Measurements from ENCODE around the gene SGCD. TPM values are rescaled to one million over a fixed set of nuclear protein-coding genes. Genes with fewer than 3 reads are reported as not detected.

Gene SGCD
- total RNA-seq, 5 donors from 2014 or later (not counting 1 experiment from before 2014, with no cell fraction given) = 0.13 to 2.4 (median 0.22) TPM

DNA sequence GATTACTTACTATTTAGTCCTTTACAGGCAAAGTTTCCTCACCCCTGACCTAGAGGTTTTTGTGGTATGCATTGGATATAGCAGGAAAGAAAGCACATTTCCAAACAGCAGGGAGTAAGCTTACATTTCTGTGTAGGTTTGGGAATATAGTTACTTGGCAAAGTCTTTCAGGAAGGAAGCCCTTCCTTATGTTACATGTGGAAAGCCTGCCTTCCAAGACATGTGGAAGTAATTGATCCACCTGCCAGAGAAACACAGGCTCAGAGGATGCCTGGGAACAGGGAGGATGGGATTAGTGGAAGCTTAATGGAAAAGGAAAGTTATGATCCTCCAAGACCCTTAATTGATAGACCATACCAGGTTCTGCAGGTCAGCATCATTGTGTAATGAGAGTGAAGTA lies 435.8 kb downstream of the SGCD start:
- POLR2A ChIA-PET = no interaction called here
- CTCF ChIA-PET = no interaction called here
- H3K9me3 ChIP-seq = no peaks in the 10 kb centered on the region
- no peak overlapping the region for H3K4me3 ChIP-seq (ENCODE audit: control insufficient read depth in 1 of 2, extremely low read depth in 1 of 2, low read length in 1 of 2)
- ATAC-seq (replicated peaks in 1 of 4) (no peak), DNase-seq (no peak)
- Mint-ChIP-seq H3K9me3 (no peaks in the 10 kb centered on the region), H3K27ac (no peak overlapping the region), H3K4me1 (no peaks in the 10 kb centered on the region), H3K36me3 (no peaks in the 10 kb centered on the region), H3K27me3 (peaks cover 16 to 17% of the 10 kb centered on the region in 2 donors), H3K4me3 (no peak overlapping the region)
- no peak overlapping the region for H3K27ac ChIP-seq (ENCODE audit: low read length)
- no peaks in the 10 kb centered on the region for H3K36me3 ChIP-seq (ENCODE audit: control insufficient read depth in 2 of 2, extremely low read depth in 1 of 2, insufficient read depth in 1 of 2, low read length in 1 of 2)
- H3K4me1 ChIP-seq (ENCODE audit: control insufficient read depth in 1 of 2, extremely low read depth in 1 of 2, insufficient read depth in 2 of 2, low read length in 2 of 2) = no peaks in the 10 kb centered on the region
- H3K27me3 ChIP-seq (replicated peaks in 1 of 2; ENCODE audit: control insufficient read depth in 2 of 2, extremely low read depth in 1 of 2, insufficient read depth in 2 of 2, low read length in 1 of 2) = no peaks in the 10 kb centered on the region

- CTCF ChIA-PET = no interaction called here
- DNase-seq (no peak), ATAC-seq (replicated peaks in 1 of 4) (no peak)
- Mint-ChIP-seq H3K4me1 (no peaks in the 10 kb centered on the region), H3K9me3 (no peaks in the 10 kb centered on the region), H3K36me3 (no peaks in the 10 kb centered on the region), H3K4me3 (no peak overlapping the region), H3K27ac (no peak overlapping the region), H3K27me3 (peaks cover 16 to 23% of the 10 kb centered on the region in 2 donors)
- Histone ChIP-seq H3K36me3 (ENCODE audit: control insufficient read depth in 2 of 2, extremely low read depth in 1 of 2, insufficient read depth in 1 of 2, low read length in 1 of 2) (no peaks in the 10 kb centered on the region), H3K27me3 (replicated peaks in 1 of 2; ENCODE audit: control insufficient read depth in 2 of 2, extremely low read depth in 1 of 2, insufficient read depth in 2 of 2, low read length in 1 of 2) (no peaks in the 10 kb centered on the region), H3K4me1 (ENCODE audit: control insufficient read depth in 1 of 2, extremely low read depth in 1 of 2, insufficient read depth in 2 of 2, low read length in 2 of 2) (no peaks in the 10 kb centered on the region), H3K9me3 (no peaks in the 10 kb centered on the region), H3K27ac (ENCODE audit: low read length) (no peak overlapping the region), H3K4me3 (ENCODE audit: control insufficient read depth in 1 of 2, extremely low read depth in 1 of 2, low read length in 1 of 2) (no peak overlapping the region)
- WGBS (ENCODE audit: insufficient coverage) = 80% methylated on average over 1 of the region's 6 CpGs
- POLR2A ChIA-PET = no interaction called here
These were observed 437.4 kb downstream of the SGCD start for GRCh38 chr5:156764176-156764971.

GRCh38 chr5:156774273-156774672 lies 447.3 kb downstream of the SGCD start:
- CTCF ChIA-PET = no interaction called here
- H3K27me3 Mint-ChIP-seq = peaks cover 7 to 11% of the 10 kb centered on the region in 2 donors

GRCh38 chr5:156778139-156778706 lies 451.3 kb downstream of the SGCD start:
- no peak overlapping the region for H3K4me3 ChIP-seq (ENCODE audit: control insufficient read depth in 1 of 2, extremely low read depth in 1 of 2, low read length in 1 of 2)
- no peaks in the 10 kb centered on the region for H3K36me3 ChIP-seq (ENCODE audit: control insufficient read depth in 2 of 2, extremely low read depth in 1 of 2, insufficient read depth in 1 of 2, low read length in 1 of 2)
- DNase-seq = no peak
- no peak overlapping the region for H3K27ac ChIP-seq (ENCODE audit: low read length)
- peaks cover 0 to 5% of the 10 kb centered on the region in 2 experiments for H3K27me3 ChIP-seq (replicated peaks in 1 of 2; ENCODE audit: control insufficient read depth in 2 of 2, extremely low read depth in 1 of 2, insufficient read depth in 2 of 2, low read length in 1 of 2)
- Mint-ChIP-seq H3K27me3 (peaks cover 11% of the 10 kb centered on the region in 2 donors), H3K36me3 (no peaks in the 10 kb centered on the region), H3K27ac (no peak overlapping the region), H3K4me3 (no peak overlapping the region), H3K4me1 (peaks cover 0 to 2% (median 0%) of the 10 kb centered on the region in 3 donors), H3K9me3 (no peaks in the 10 kb centered on the region)
- ChIA-PET CTCF (interaction anchor here in 1 of 2 donors (0.7 kb wide), 1 partner anchor 1445 kb away, joined by 3 read pairs; no protein-coding TSS in a partner anchor), POLR2A (no interaction called here)
- 100% methylated on average over 1 of the region's 1 CpG for WGBS (ENCODE audit: insufficient coverage)
- ATAC-seq (replicated peaks in 1 of 4) = no peak
- no peaks in the 10 kb centered on the region for H3K4me1 ChIP-seq (ENCODE audit: control insufficient read depth in 1 of 2, extremely low read depth in 1 of 2, insufficient read depth in 2 of 2, low read length in 2 of 2)
- no peaks in the 10 kb centered on the region for H3K9me3 ChIP-seq

More at GRCh38 chr5:156774273-156774672, 447.3 kb downstream of the SGCD start:
- no peaks in the 10 kb centered on the region for H3K9me3 Mint-ChIP-seq
- H3K27ac Mint-ChIP-seq = no peak overlapping the region
- Histone ChIP-seq H3K4me3 (ENCODE audit: control insufficient read depth in 1 of 2, extremely low read depth in 1 of 2, low read length in 1 of 2) (no peak overlapping the region), H3K9me3 (no peaks in the 10 kb centered on the region), H3K36me3 (ENCODE audit: control insufficient read depth in 2 of 2, extremely low read depth in 1 of 2, insufficient read depth in 1 of 2, low read length in 1 of 2) (no peaks in the 10 kb centered on the region), H3K4me1 (ENCODE audit: control insufficient read depth in 1 of 2, extremely low read depth in 1 of 2, insufficient read depth in 2 of 2, low read length in 2 of 2) (no peaks in the 10 kb centered on the region), H3K27me3 (replicated peaks in 1 of 2; ENCODE audit: control insufficient read depth in 2 of 2, extremely low read depth in 1 of 2, insufficient read depth in 2 of 2, low read length in 1 of 2) (no peaks in the 10 kb centered on the region), H3K27ac (ENCODE audit: low read length) (no peak overlapping the region)
- H3K36me3 Mint-ChIP-seq = no peaks in the 10 kb centered on the region
- ATAC-seq (replicated peaks in 1 of 4) (no peak), DNase-seq (no peak)
- POLR2A ChIA-PET = no interaction called here
- H3K4me1 Mint-ChIP-seq = peaks cover 0 to 2% (median 0%) of the 10 kb centered on the region in 3 donors
- 57% methylated on average over 1 of the region's 2 CpGs for WGBS (ENCODE audit: insufficient coverage)
- no peak overlapping the region for H3K4me3 Mint-ChIP-seq

GRCh38 chr5:156778752-156779151 lies 451.8 kb downstream of the SGCD start:
- ChIA-PET POLR2A (no interaction called here), CTCF (no interaction called here)
- H3K27ac ChIP-seq (ENCODE audit: low read length) = no peak overlapping the region
- Mint-ChIP-seq H3K27me3 (peaks cover 11 to 12% of the 10 kb centered on the region in 2 donors), H3K4me1 (peaks cover 0 to 2% (median 0%) of the 10 kb centered on the region in 3 donors), H3K36me3 (no peaks in the 10 kb centered on the region), H3K27ac (no peak overlapping the region), H3K9me3 (no peaks in the 10 kb centered on the region), H3K4me3 (no peak overlapping the region)
- WGBS (ENCODE audit: insufficient coverage) = no CpG with 5 or more reads among the region's 2 CpGs
- no peaks in the 10 kb centered on the region for H3K4me1 ChIP-seq (ENCODE audit: control insufficient read depth in 1 of 2, extremely low read depth in 1 of 2, insufficient read depth in 2 of 2, low read length in 2 of 2)
- peaks cover 0 to 9% of the 10 kb centered on the region in 2 experiments for H3K27me3 ChIP-seq (replicated peaks in 1 of 2; ENCODE audit: control insufficient read depth in 2 of 2, extremely low read depth in 1 of 2, insufficient read depth in 2 of 2, low read length in 1 of 2)
- H3K9me3 ChIP-seq = no peaks in the 10 kb centered on the region
- DNase-seq = no peak
- H3K4me3 ChIP-seq (ENCODE audit: control insufficient read depth in 1 of 2, extremely low read depth in 1 of 2, low read length in 1 of 2) = no peak overlapping the region
- no peaks in the 10 kb centered on the region for H3K36me3 ChIP-seq (ENCODE audit: control insufficient read depth in 2 of 2, extremely low read depth in 1 of 2, insufficient read depth in 1 of 2, low read length in 1 of 2)
- ATAC-seq (replicated peaks in 1 of 4) = no peak

GRCh38 chr5:156779436-156779835 lies 452.5 kb downstream of the SGCD start:
- no peaks in the 10 kb centered on the region for H3K4me1 ChIP-seq (ENCODE audit: control insufficient read depth in 1 of 2, extremely low read depth in 1 of 2, insufficient read depth in 2 of 2, low read length in 2 of 2)
- H3K9me3 ChIP-seq = no peaks in the 10 kb centered on the region
- no peak overlapping the region for H3K27ac Mint-ChIP-seq
- CTCF ChIA-PET = interaction anchor here in 1 of 2 donors (0.7 kb wide), 1 partner anchor 599 kb away, joined by 3 read pairs; no protein-coding TSS in a partner anchor
- no CpG with 5 or more reads among the region's 4 CpGs for WGBS (ENCODE audit: insufficient coverage)
- no peak for ATAC-seq (replicated peaks in 1 of 4)
- H3K9me3 Mint-ChIP-seq = peaks cover 0 to 4% (median 0%) of the 10 kb centered on the region in 3 donors
- no peak overlapping the region for H3K4me3 ChIP-seq (ENCODE audit: control insufficient read depth in 1 of 2, extremely low read depth in 1 of 2, low read length in 1 of 2)
- POLR2A ChIA-PET = interaction anchor here in 1 of 2 donors (0.7 kb wide), 1 partner anchor 26 kb away, joined by 3 read pairs; no protein-coding TSS in a partner anchor
- peaks cover 5% of the 10 kb centered on the region for H3K36me3 Mint-ChIP-seq
- peaks cover 14 to 15% of the 10 kb centered on the region in 2 donors for H3K27me3 Mint-ChIP-seq
- H3K27me3 ChIP-seq (replicated peaks in 1 of 2; ENCODE audit: control insufficient read depth in 2 of 2, extremely low read depth in 1 of 2, insufficient read depth in 2 of 2, low read length in 1 of 2) = peaks cover 0 to 9% of the 10 kb centered on the region in 2 experiments
- no peak overlapping the region for H3K4me3 Mint-ChIP-seq
- H3K4me1 Mint-ChIP-seq = peaks cover 0 to 2% (median 0%) of the 10 kb centered on the region in 3 donors
- H3K27ac ChIP-seq (ENCODE audit: low read length) = no peak overlapping the region
- DNase-seq = no peak
- H3K36me3 ChIP-seq (ENCODE audit: control insufficient read depth in 2 of 2, extremely low read depth in 1 of 2, insufficient read depth in 1 of 2, low read length in 1 of 2) = no peaks in the 10 kb centered on the region
